GM10266 (cell line): Measurements from ENCODE around the gene ZNF555.
"Not testable (repeated sequence)": the region's sequence is repeated elsewhere in the genome, so short reads cannot be mapped to it uniquely, and the experiment has no call there.

Source experiments
- DNase-seq: peaks from one replicate; pipeline ENCODE4 v3.0.0; 2012; ENCODE audit errors: extremely low spot score
- TF ChIP-seq, protein P1 (sequence below): IDR thresholded peaks from 2 replicates; pipeline ENCODE4 v1.5.1; 2012; ENCODE audit warnings: mild to moderate bottlenecking, low read depth; ENCODE audit not compliant: control insufficient read depth, insufficient read depth; ENCODE audit errors: missing control alignments

Gene ZNF555

GRCh38 chr19:2883686-2884439, 42.6 kb downstream of the ZNF555 start:
- DNase-seq: no peak
- TF ChIP-seq, protein P1, sequence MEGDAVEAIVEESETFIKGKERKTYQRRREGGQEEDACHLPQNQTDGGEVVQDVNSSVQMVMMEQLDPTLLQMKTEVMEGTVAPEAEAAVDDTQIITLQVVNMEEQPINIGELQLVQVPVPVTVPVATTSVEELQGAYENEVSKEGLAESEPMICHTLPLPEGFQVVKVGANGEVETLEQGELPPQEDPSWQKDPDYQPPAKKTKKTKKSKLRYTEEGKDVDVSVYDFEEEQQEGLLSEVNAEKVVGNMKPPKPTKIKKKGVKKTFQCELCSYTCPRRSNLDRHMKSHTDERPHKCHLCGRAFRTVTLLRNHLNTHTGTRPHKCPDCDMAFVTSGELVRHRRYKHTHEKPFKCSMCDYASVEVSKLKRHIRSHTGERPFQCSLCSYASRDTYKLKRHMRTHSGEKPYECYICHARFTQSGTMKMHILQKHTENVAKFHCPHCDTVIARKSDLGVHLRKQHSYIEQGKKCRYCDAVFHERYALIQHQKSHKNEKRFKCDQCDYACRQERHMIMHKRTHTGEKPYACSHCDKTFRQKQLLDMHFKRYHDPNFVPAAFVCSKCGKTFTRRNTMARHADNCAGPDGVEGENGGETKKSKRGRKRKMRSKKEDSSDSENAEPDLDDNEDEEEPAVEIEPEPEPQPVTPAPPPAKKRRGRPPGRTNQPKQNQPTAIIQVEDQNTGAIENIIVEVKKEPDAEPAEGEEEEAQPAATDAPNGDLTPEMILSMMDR: no peak

DNA sequence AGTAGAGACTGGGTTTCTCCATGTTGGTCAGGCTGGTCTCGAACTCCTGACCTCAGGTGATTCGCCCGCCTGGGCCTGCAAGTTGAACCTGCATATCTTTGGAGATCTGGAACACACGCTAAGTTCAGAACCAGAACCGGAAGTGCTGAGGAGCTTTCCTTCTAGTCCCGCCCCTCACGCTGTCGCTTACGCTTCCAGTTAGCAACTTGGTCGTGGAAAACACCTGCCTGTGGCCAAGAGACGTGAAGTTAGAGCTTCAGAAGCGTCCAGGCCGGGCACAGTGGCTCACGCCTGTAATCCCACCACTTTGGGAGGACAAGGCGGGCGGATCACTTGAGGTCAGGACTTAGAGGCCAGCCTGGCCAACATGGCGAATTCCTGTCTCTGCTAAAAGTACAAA, 44.5 kb downstream of the ZNF555 start:
- no peak for DNase-seq
- TF ChIP-seq, protein P1: no peak

DNA sequence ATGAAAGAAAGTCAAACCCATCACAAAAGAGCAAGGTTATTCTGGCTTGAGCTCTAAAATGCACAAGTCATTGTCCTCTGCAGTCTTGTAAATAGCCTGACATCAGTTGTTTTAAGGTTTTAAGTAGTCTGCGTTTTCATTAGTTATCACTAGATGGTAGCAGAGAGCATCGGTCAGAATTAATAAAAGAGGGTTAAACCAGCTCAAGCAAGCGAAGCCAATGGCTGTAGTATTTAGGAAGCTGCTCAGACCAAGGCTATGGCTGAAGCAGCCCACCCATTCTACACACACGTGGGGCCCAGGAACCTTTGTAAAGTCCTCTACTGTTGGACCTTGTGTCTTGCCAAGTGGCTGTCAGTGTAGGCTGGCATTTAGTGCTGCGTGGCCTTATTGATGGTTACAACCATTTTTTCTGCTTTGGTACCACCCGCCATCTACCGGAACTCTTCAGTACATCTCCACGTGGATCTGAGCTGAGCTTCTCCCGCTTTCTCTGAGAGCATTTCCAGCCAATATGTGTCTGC, 46.2 kb downstream of the ZNF555 start:
- DNase-seq: peak; percentile 76

GRCh38 chr19:2888731-2889224, 47.5 kb downstream of the ZNF555 start:
- DNase-seq: no peak
- TF ChIP-seq, protein P1: no peak

More for the DNA sequence above, 46.2 kb downstream of the ZNF555 start:
- TF ChIP-seq, protein P1: peak; percentile 67

- DNase-seq: not testable (repeated sequence)
Measured at GRCh38 chr19:2890531-2890930, 49.3 kb downstream of the ZNF555 start.

DNA sequence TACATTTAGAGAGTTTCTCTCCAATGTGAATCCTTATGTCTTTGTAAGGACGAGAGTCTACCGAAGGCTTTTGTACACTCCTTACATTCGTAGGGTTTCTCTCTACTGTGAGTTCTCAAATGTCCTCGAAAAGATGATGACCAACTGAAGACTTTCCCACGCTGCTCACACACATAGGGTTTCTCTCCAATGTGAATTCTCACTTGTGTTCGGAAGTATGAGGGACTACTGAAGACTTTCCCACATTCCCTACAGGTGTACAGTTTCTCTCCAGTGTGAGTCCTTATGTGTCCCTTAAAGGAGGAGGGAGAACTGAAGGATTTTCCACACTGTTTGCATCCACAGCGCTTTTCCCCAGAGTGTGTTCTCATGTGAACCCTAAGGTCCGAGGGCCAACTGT, 55.4 kb downstream of the ZNF555 start:
- no peak for DNase-seq
- TF ChIP-seq, protein P1: no peak

DNA sequence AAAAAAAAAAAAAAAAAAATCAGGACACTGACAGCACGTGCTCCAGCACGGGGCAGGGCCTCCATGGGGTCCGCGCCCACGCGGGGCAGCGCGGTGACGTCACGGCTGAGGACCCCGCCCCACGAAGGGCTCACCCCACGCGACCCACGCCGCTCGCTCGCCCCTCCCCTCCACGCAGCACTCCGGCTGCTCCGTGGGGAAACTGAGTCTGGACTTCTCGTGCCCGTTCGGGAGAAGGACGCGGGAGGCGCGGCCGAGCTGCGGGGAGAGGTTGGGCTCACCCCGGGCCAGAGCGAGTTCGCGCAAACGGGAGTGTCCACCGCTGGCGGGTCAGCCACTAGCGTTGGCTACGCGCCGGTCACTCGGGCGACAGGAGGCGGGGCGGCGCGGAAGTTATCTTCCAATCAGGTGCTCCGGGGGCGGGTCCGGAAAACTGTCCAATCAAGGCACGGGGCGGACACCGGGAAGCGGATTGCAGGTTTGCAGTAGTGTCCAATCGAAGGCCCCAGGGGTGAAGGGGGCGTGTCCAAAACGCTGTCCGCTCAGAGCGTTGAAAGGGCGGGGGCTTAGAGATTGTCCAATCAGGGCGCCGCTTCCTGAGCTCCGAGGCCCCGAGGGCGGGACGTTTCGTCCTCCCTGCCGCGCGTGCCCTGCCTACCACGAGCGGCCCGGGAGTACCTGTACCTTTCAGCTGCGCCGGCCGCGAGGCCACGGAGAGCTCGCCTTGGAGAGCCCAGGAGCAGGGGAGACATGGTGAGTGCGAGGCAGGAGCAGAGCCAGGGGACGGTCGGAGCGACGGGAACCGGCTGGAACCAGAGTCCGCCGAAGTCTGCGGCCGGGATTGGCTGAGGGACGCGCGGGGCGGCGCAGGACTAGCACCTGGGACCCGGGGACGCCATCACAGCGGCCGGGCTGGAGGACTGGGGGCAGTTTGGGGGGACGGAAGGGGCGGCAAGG, 59.3 kb downstream of the ZNF555 start, which contains the start of gene ZNF57:
Gene ZNF57 (plus strand): TSS at position 633 of the 957 bp plus-strand sequence. CDS start 118 bp downstream, at position 751.
- DNase-seq: peak; percentile 99
- TF ChIP-seq, protein P1: no peak
